Ascending aorta (tissue), 2 donors: ENCODE measurements around the gene LEPROT. TPM values are rescaled to one million over a fixed set of nuclear protein-coding genes. Genes with fewer than 3 reads are reported as not detected.
"Not testable (repeated sequence)": the region's sequence is repeated elsewhere in the genome, so short reads cannot be mapped to it uniquely, and the experiment has no call there.

Source experiments
- DNase-seq, 2 donors: peaks; one replicate each; pipeline ENCODE4 v3.0.0-alpha.2; 2019; ENCODE audit warnings: low spot score in 2 of 2
- H3K27ac ChIP-seq, 2 donors: fragments of 200-600 bp; sonication (generic); one replicate each; pipeline ENCODE4 v1.5.1; 2016 to 2017; ENCODE audit warnings: mild to moderate bottlenecking in 1 of 2
- H3K27me3 ChIP-seq: fragments of 200-600 bp; sonication (generic); one replicate; pipeline ENCODE4 v1.5.1; 2017
- H3K36me3 ChIP-seq, 2 donors: fragments of 200-600 bp; sonication (generic); one replicate each; pipeline ENCODE4 v1.5.1; 2016
- H3K4me1 ChIP-seq, 2 donors: fragments of 200-600 bp; sonication (generic); one replicate each; pipeline ENCODE4 v1.5.1; 2016 to 2017; ENCODE audit warnings: mild to moderate bottlenecking in 1 of 2
- H3K4me3 ChIP-seq, 2 donors: fragments of 200-600 bp; sonication (generic); one replicate each; pipeline ENCODE4 v1.5.1; 2016 to 2017; ENCODE audit warnings: mild to moderate bottlenecking in 1 of 2
- H3K9me3 ChIP-seq, 2 donors: fragments of 200-600 bp; sonication (generic); one replicate each; pipeline ENCODE4 v1.5.1; 2016
- CTCF ChIP-seq, 3 experiments: fragments of 200-600 bp in 2 of 3; fragments of 450-650 bp in 1 of 3; sonication (generic) in 2 of 3; IDR thresholded peaks; one replicate each; pipeline ENCODE4 v1.5.1; 2016 to 2019; ENCODE audit warnings: antibody characterized with exemption in 3 of 3, mild to moderate bottlenecking in 1 of 3, moderate library complexity in 1 of 3
- intact Hi-C: fragments of 100-400 bp; cut with DNase I; formaldehyde crosslinking; loops from one replicate; pipeline ENCODE4 v1.15.1; 2023
- total RNA-seq: library from RNA; depleted of rRNA; stranded (reverse); fragments of >200 nt; gene quantifications from one replicate; pipeline ENCODE4 v1.1.0, GENCODE V29; 2016

Gene LEPROT
- total RNA-seq, 1 donor from 2014 or later, result 312 TPM

- Histone ChIP-seq H3K27me3 (no peaks in the 10 kb centered on the region), H3K36me3 (no peaks in the 10 kb centered on the region), H3K4me3 (no peak overlapping the region), H3K4me1 (no peaks in the 10 kb centered on the region), H3K9me3 (no peaks in the 10 kb centered on the region), H3K27ac (no peak overlapping the region)
- intact Hi-C loops, result no loop called here
- DNase-seq, result no peak
- no peak for TF ChIP-seq CTCF (IDR thresholded peaks at IDR 0.05)
Observed at GRCh38 chr1:65458730-65459396, 38.4 kb downstream of the LEPROT start.

GRCh38 chr1:65459397-65459768, 38.9 kb downstream of the LEPROT start:
- H3K4me1 ChIP-seq, result no peaks in the 10 kb centered on the region
- peak in 1 of 3 experiments; percentile 26 for TF ChIP-seq CTCF (IDR thresholded peaks at IDR 0.05)

GRCh38 chr1:65465837-65466236, 45.4 kb downstream of the LEPROT start:
- H3K4me3 ChIP-seq, H3K27me3 ChIP-seq, H3K36me3 ChIP-seq, intact Hi-C loops, H3K9me3 ChIP-seq, DNase-seq, H3K4me1 ChIP-seq, H3K27ac ChIP-seq: not testable (repeated sequence)

More at GRCh38 chr1:65459397-65459768, 38.9 kb downstream of the LEPROT start:
- no peak for DNase-seq
- Histone ChIP-seq H3K27me3 (no peaks in the 10 kb centered on the region), H3K9me3 (no peaks in the 10 kb centered on the region), H3K4me3 (no peak overlapping the region), H3K27ac (no peak overlapping the region), H3K36me3 (no peaks in the 10 kb centered on the region)
- intact Hi-C loops, result no loop called here

- H3K27ac ChIP-seq, result no peak overlapping the region
- peaks cover 0 to 5% of the 10 kb centered on the region in 2 donors for H3K4me1 ChIP-seq
- H3K4me3 ChIP-seq, result no peak overlapping the region
- intact Hi-C loops, result no loop called here
- H3K36me3 ChIP-seq, result no peaks in the 10 kb centered on the region
- H3K27me3 ChIP-seq, result no peaks in the 10 kb centered on the region
- no peak for DNase-seq
- no peak for TF ChIP-seq CTCF (IDR thresholded peaks at IDR 0.05)
- H3K9me3 ChIP-seq, result no peaks in the 10 kb centered on the region
Observed at GRCh38 chr1:65467536-65467935, 47.1 kb downstream of the LEPROT start.

GRCh38 chr1:65469126-65469888, 48.8 kb downstream of the LEPROT start:
- intact Hi-C loops, result no loop called here
- peaks cover 0 to 5% of the 10 kb centered on the region in 2 donors for H3K4me1 ChIP-seq
- TF ChIP-seq CTCF (IDR thresholded peaks at IDR 0.05), result no peak
- H3K36me3 ChIP-seq, result no peaks in the 10 kb centered on the region
- H3K9me3 ChIP-seq, result no peaks in the 10 kb centered on the region
- peak overlapping the region in 1 of 2 donors; percentile 18 for H3K27ac ChIP-seq
- no peak for DNase-seq
- no peaks in the 10 kb centered on the region for H3K27me3 ChIP-seq
- no peak overlapping the region for H3K4me3 ChIP-seq

GRCh38 chr1:65469889-65470340, 49.4 kb downstream of the LEPROT start:
- no peaks in the 10 kb centered on the region for H3K9me3 ChIP-seq
- peak overlapping the region in 1 of 2 donors; percentile 18 for H3K27ac ChIP-seq
- H3K27me3 ChIP-seq, result no peaks in the 10 kb centered on the region
- H3K36me3 ChIP-seq, result no peaks in the 10 kb centered on the region
- TF ChIP-seq CTCF (IDR thresholded peaks at IDR 0.05), result no peak
- intact Hi-C loops, result no loop called here
- H3K4me3 ChIP-seq, result no peak overlapping the region
- no peak for DNase-seq
- peaks cover 0 to 5% of the 10 kb centered on the region in 2 donors for H3K4me1 ChIP-seq
